ENCODE data around the gene RELA. TPM values are rescaled to one million over a fixed set of nuclear protein-coding genes. Genes with fewer than 3 reads are reported as not detected.

The RELA gene
- total RNA-seq, 2 donors from 2014 or later, result 51.8 to 98.4 TPM

DNA sequence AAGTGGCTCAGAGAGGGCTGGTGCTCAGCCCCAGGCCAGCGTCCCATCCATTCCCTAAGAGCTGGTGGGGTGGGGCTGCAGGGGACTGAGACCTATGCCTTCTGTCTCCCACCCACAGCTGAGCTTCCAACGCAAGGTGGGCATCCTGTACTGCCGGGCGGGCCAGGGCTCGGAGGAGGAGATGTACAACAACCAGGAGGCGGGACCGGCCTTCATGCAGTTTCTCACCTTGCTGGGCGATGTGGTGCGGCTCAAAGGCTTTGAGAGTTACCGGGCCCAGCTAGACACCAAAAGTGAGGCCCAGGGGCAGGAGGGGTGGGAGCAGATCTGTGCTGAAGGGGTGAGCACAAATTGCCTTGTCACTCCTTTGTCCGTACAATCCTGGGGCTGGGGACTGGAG is 17.9 kb downstream of the RELA start:
- no peak for DNase-seq (ENCODE audit: low spot score)
- WGBS, result 93% methylated on average over 11 of the region's 11 CpGs
- no peak for TF ChIP-seq POLR2A (IDR thresholded peaks at IDR 0.05)
- TF ChIP-seq, protein P1, sequence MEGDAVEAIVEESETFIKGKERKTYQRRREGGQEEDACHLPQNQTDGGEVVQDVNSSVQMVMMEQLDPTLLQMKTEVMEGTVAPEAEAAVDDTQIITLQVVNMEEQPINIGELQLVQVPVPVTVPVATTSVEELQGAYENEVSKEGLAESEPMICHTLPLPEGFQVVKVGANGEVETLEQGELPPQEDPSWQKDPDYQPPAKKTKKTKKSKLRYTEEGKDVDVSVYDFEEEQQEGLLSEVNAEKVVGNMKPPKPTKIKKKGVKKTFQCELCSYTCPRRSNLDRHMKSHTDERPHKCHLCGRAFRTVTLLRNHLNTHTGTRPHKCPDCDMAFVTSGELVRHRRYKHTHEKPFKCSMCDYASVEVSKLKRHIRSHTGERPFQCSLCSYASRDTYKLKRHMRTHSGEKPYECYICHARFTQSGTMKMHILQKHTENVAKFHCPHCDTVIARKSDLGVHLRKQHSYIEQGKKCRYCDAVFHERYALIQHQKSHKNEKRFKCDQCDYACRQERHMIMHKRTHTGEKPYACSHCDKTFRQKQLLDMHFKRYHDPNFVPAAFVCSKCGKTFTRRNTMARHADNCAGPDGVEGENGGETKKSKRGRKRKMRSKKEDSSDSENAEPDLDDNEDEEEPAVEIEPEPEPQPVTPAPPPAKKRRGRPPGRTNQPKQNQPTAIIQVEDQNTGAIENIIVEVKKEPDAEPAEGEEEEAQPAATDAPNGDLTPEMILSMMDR (IDR thresholded peaks at IDR 0.05), result no peak
- no peak for TF ChIP-seq POLR2AphosphoS5 (IDR thresholded peaks at IDR 0.05)
- H3K4me1 ChIP-seq (replicated peaks), result no peaks in the 10 kb centered on the region
- no peak overlapping the region for H3K27ac ChIP-seq
- intact Hi-C loops (cut with DNase I), result no loop called here
- H3K9me3 ChIP-seq, result no peaks in the 10 kb centered on the region
- no peaks in the 10 kb centered on the region for H3K36me3 ChIP-seq
- H3K4me3 ChIP-seq, result no peak overlapping the region
- no peaks in the 10 kb centered on the region for H3K27me3 ChIP-seq (replicated peaks; ENCODE audit: insufficient read depth)

DNA sequence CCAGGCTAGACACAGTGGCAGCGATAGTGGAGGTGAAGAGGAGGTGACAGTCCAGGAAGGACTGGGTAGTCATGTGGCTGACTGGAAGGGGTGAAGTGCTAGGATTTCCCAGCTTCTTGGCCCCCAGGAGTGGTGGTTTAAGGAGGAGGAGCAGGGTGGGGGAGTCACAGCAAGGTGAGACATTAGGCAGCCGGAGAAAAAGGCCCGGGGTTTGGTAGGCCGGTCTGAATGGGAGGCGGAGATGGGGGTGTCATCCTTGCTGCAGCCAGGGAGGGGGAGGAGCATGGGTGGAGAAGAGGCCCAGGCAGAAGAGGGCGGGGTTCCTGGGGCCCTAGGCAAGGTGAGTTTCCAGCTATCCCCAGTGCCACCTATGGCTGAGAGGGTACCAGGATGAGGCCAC is 18.7 kb downstream of the RELA start:
- WGBS, result 32% methylated on average over 6 of the region's 6 CpGs
- Histone ChIP-seq H3K36me3 (no peaks in the 10 kb centered on the region), H3K4me3 (no peak overlapping the region), H3K9me3 (no peaks in the 10 kb centered on the region), H3K27ac (no peak overlapping the region), H3K4me1 (replicated peaks) (no peaks in the 10 kb centered on the region), H3K27me3 (replicated peaks; ENCODE audit: insufficient read depth) (no peaks in the 10 kb centered on the region)
- intact Hi-C loops (cut with DNase I), result no loop called here
- TF ChIP-seq POLR2A (IDR thresholded peaks at IDR 0.05) (no peak), POLR2AphosphoS5 (IDR thresholded peaks at IDR 0.05) (no peak)
- TF ChIP-seq, protein P1 (IDR thresholded peaks at IDR 0.05), result no peak
- DNase-seq (ENCODE audit: low spot score), result no peak

DNA sequence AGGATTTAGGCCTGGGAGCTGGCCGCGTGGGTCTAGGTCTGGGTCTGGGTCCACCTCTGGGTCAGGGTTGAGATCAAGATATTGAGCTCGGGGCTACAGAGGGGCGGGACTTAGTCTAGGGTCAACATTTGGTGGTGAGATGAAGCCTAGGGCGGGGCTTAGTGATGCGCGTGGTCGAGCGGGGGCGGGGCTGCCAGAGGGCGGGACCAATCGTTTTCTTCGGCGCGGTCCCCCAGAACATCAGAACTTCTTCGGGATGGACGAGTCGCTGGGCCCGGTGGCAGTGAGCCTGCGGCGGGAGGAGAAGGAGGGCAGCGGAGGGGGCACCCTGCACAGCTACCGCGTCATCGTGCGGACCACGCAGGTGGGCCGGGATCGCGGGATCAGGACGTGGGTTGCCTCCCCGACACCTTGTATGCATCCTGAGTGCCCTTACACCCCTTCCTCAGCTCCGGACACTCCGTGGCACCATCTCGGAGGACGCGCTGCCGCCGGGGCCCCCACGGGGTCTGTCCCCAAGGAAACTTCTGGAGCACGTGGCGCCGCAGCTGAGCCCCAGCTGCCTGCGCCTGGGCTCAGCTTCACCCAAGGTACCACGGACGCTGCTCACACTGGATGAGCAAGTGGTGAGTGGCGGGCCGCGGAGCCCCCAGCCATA is 20.6 kb downstream of the RELA start:
- WGBS, result 55% methylated on average over 49 of the region's 49 CpGs
- H3K27me3 ChIP-seq (replicated peaks; ENCODE audit: insufficient read depth), result no peaks in the 10 kb centered on the region
- no peaks in the 10 kb centered on the region for H3K4me1 ChIP-seq (replicated peaks)
- TF ChIP-seq POLR2A (IDR thresholded peaks at IDR 0.05) (no peak), POLR2AphosphoS5 (IDR thresholded peaks at IDR 0.05) (no peak)
- TF ChIP-seq, protein P1 (IDR thresholded peaks at IDR 0.05), result no peak
- DNase-seq (ENCODE audit: low spot score), result no peak
- intact Hi-C loops (cut with DNase I), result no loop called here
- no peak overlapping the region for H3K4me3 ChIP-seq
- H3K9me3 ChIP-seq, result no peaks in the 10 kb centered on the region
- H3K36me3 ChIP-seq, result no peaks in the 10 kb centered on the region
- H3K27ac ChIP-seq, result no peak overlapping the region

DNA sequence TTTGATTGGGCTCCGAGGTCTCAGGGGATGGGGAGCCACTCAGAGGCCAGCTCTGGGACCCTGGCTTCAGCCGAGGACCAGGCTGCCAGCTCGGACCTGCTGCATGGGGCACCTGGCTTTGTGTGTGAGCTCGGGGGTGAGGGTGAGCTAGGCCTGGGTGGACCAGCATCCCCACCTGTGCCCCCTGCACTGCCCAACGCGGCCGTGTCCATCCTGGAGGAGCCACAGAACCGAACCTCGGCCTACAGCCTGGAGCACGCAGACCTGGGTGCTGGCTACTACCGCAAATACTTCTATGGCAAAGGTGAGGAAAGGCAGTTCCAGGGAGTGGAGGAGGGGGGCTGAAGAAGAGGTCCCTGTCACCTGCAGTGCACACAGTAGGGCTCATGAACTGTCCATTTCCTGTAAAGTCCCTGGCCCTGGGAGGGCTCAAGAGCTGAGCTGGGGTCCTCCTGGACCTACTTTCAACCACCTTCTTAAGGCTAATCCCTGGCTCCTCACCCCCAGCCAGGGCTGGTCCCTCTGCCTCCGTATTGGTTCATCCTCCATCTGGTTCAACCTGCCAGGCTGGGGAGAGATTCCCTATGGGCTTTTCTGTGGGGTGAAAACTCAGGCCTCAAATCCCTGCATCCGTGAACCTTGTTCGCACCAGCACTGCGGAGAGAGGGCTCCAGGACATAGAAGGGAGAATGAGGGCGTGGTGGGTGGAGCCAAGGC is 21.3 kb downstream of the RELA start:
- no peaks in the 10 kb centered on the region for H3K27me3 ChIP-seq (replicated peaks; ENCODE audit: insufficient read depth)
- peaks cover 0 to 1% of the 10 kb centered on the region in 2 donors for H3K36me3 ChIP-seq
- DNase-seq (ENCODE audit: low spot score), result no peak
- H3K4me3 ChIP-seq, result no peak overlapping the region
- H3K4me1 ChIP-seq (replicated peaks), result no peaks in the 10 kb centered on the region
- WGBS, result 88% methylated on average over 15 of the region's 16 CpGs
- H3K9me3 ChIP-seq, result no peaks in the 10 kb centered on the region
- TF ChIP-seq POLR2A (IDR thresholded peaks at IDR 0.05) (no peak), POLR2AphosphoS5 (IDR thresholded peaks at IDR 0.05) (no peak)
- TF ChIP-seq, protein P1 (IDR thresholded peaks at IDR 0.05), result no peak
- intact Hi-C loops (cut with DNase I), result no loop called here
- H3K27ac ChIP-seq, result no peak overlapping the region

Data from prostate gland (tissue), 2 donors.